Parathyroid adenoma (tissue), 2 donors: ENCODE measurements around the gene TMEM186.
"Not testable (repeated sequence)": the region's sequence is repeated elsewhere in the genome, so short reads cannot be mapped to it uniquely, and the experiment has no call there.

Experiments
- H2AFZ ChIP-seq: fragments of 300-600 bp; sonication (generic); one replicate; pipeline ENCODE4 v1.7.0; 2017; ENCODE audit warnings: antibody characterized with exemption, mild to moderate bottlenecking
- H3K27ac ChIP-seq: fragments of 300-600 bp; sonication (generic); one replicate; pipeline ENCODE4 v1.7.0; 2017
- H3K27me3 ChIP-seq: fragments of 300-600 bp; sonication (generic); one replicate; pipeline ENCODE4 v1.7.0; 2017; ENCODE audit warnings: low read length; ENCODE audit not compliant: control insufficient read depth, insufficient read depth
- H3K36me3 ChIP-seq: fragments of 300-600 bp; sonication (generic); one replicate; pipeline ENCODE4 v1.7.0; 2017; ENCODE audit warnings: low read length; ENCODE audit not compliant: control insufficient read depth, insufficient read depth
- H3K4me1 ChIP-seq: fragments of 300-600 bp; sonication (generic); one replicate; pipeline ENCODE4 v1.7.0; 2017; ENCODE audit warnings: control low read depth
- H3K4me2 ChIP-seq: fragments of 300-600 bp; sonication (generic); one replicate; pipeline ENCODE4 v1.7.0; 2017; ENCODE audit warnings: low read length
- H3K4me3 ChIP-seq: fragments of 300-600 bp; sonication (generic); one replicate; pipeline ENCODE4 v1.7.0; 2017; ENCODE audit warnings: low read depth, low read length
- H3K79me2 ChIP-seq: fragments of 300-600 bp; sonication (generic); one replicate; pipeline ENCODE4 v1.7.0; 2017; ENCODE audit warnings: control low read depth
- H3K9ac ChIP-seq: fragments of 300-600 bp; sonication (generic); one replicate; pipeline ENCODE4 v1.7.0; 2017; ENCODE audit warnings: mild to moderate bottlenecking
- H3K9me3 ChIP-seq: fragments of 300-600 bp; sonication (generic); one replicate; pipeline ENCODE4 v1.7.0; 2017; ENCODE audit warnings: low read length; ENCODE audit not compliant: control insufficient read depth
- CTCF ChIP-seq: fragments of 300-600 bp; sonication (generic); IDR thresholded peaks from one replicate; pipeline ENCODE4 v1.7.0; 2017; ENCODE audit warnings: antibody characterized with exemption, mild to moderate bottlenecking
- donor health status: primary hyperparathyroidism.

Gene TMEM186

DNA sequence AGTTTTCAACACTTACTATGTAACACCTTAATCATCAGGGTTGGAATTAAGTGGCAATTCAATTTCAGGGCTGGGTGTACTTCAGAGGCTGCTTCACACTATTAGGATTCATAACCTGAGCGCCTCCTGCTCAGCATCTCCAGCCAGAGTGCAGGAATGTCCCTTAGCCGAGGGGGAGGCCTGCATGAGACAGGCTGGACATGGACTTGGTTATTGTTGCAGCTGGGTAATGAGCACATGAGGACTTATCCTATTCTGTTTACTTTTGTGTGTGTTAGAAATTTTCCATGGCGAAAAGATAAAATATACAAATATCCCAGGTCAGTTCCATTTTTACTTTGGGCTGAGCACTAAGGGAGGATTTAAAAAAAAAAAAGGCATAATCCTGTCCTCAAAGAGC, 10.6 kb upstream of the TMEM186 start:
- Histone ChIP-seq H3K9me3 (no peaks in the 10 kb centered on the region), H3K4me3 (no peak overlapping the region), H3K4me2 (no peak overlapping the region), H2AFZ (no peak overlapping the region), H3K27ac (no peak overlapping the region), H3K79me2 (peaks cover 8% of the 10 kb centered on the region), H3K9ac (no peak overlapping the region), H3K4me1 (no peaks in the 10 kb centered on the region), H3K27me3 (no peaks in the 10 kb centered on the region), H3K36me3 (no peaks in the 10 kb centered on the region)
- TF ChIP-seq CTCF, result no peak

GRCh38 chr16:8807189-8807588, 9.8 kb upstream of the TMEM186 start:
- peaks cover 2% of the 10 kb centered on the region for H3K79me2 ChIP-seq
- H3K9me3 ChIP-seq, result no peaks in the 10 kb centered on the region
- no peak for TF ChIP-seq CTCF
- H3K27ac ChIP-seq, result no peak overlapping the region
- H3K4me2 ChIP-seq, result no peak overlapping the region
- no peaks in the 10 kb centered on the region for H3K27me3 ChIP-seq
- H3K4me1 ChIP-seq, result no peaks in the 10 kb centered on the region
- no peak overlapping the region for H2AFZ ChIP-seq
- no peaks in the 10 kb centered on the region for H3K36me3 ChIP-seq
- H3K9ac ChIP-seq, result no peak overlapping the region
- H3K4me3 ChIP-seq, result no peak overlapping the region

GRCh38 chr16:8806272-8806983, 9.0 kb upstream of the TMEM186 start:
- Histone ChIP-seq H3K9ac (no peak overlapping the region), H3K27ac (no peak overlapping the region), H3K36me3 (no peaks in the 10 kb centered on the region)

DNA sequence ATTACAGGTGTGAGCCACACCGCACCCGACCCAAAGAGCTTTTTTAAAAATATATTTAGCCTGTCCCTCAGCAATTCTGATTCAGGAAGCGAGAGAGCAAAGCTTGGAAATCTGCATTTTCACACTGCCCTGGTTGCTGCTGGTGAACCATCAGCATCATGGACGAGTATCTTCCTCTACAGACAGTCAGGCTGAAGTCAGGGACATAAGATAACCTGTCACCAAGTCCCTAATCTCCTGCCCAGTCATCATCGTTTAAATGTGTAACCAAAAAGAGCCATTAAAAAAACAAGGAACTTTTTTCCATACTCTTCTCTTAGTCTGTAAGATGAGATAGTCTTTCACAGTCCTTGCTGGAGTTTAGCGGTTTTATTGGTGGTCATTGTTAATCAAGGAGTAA, 6.9 kb upstream of the TMEM186 start:
- H3K79me2 ChIP-seq, result peaks cover 5% of the 10 kb centered on the region
- no peak overlapping the region for H3K4me2 ChIP-seq
- no peaks in the 10 kb centered on the region for H3K27me3 ChIP-seq
- no peak overlapping the region for H3K9ac ChIP-seq
- no peak overlapping the region for H2AFZ ChIP-seq
- no peaks in the 10 kb centered on the region for H3K36me3 ChIP-seq
- H3K4me3 ChIP-seq, result no peak overlapping the region
- H3K27ac ChIP-seq, result no peak overlapping the region
- no peak for TF ChIP-seq CTCF
- H3K9me3 ChIP-seq, result no peaks in the 10 kb centered on the region
- no peaks in the 10 kb centered on the region for H3K4me1 ChIP-seq

More at GRCh38 chr16:8806272-8806983, 9.0 kb upstream of the TMEM186 start:
- H3K4me2 ChIP-seq, result no peak overlapping the region
- no peaks in the 10 kb centered on the region for H3K79me2 ChIP-seq
- TF ChIP-seq CTCF, result no peak
- no peaks in the 10 kb centered on the region for H3K27me3 ChIP-seq
- no peaks in the 10 kb centered on the region for H3K4me1 ChIP-seq
- no peak overlapping the region for H3K4me3 ChIP-seq
- no peak overlapping the region for H2AFZ ChIP-seq
- H3K9me3 ChIP-seq, result no peaks in the 10 kb centered on the region

GRCh38 chr16:8803733-8804132, 6.3 kb upstream of the TMEM186 start:
- H3K36me3 ChIP-seq, result not testable (repeated sequence)

More at GRCh38 chr16:8803733-8804132, 6.3 kb upstream of the TMEM186 start:
- not testable (repeated sequence) for H3K4me2 ChIP-seq, H3K9me3 ChIP-seq, H3K79me2 ChIP-seq, H2AFZ ChIP-seq, H3K27ac ChIP-seq, H3K9ac ChIP-seq, H3K4me1 ChIP-seq, H3K27me3 ChIP-seq, H3K4me3 ChIP-seq
